BJ (cell line): ENCODE data around the gene INPP1. TPM values are rescaled to one million over a fixed set of nuclear protein-coding genes. Genes with fewer than 3 reads are reported as not detected.

Experiments used
- CTCF ChIA-PET: fragments of 350-600 bp; formaldehyde crosslinking; extraction: SDS; loops from one replicate; lab custom pipeline; 2021; ENCODE audit warnings: antibody characterized with exemption, inconsistent platforms; lab: Yijun Ruan, JAX
- POLR2A ChIA-PET: fragments of 300-600 bp; sonication (Branson Sonifier 250); formaldehyde crosslinking; extraction: SDS; loops from one replicate; lab custom pipeline; 2021; ENCODE audit warnings: antibody characterized with exemption; lab: Charles Lee
- DNase-seq: peaks from one replicate; pipeline ENCODE4 v3.0.0-alpha.2; 2011; ENCODE audit warnings: low read depth
- H3K27me3 ChIP-seq: 2 replicates; pipeline ENCODE4 v1.6.0; 2011; ENCODE audit warnings: low read length; ENCODE audit not compliant: control insufficient read depth, insufficient read depth
- H3K36me3 ChIP-seq: 2 replicates; pipeline ENCODE4 v1.5.1; 2011; ENCODE audit warnings: low read length; ENCODE audit not compliant: control insufficient read depth, insufficient read depth
- H3K4me3 ChIP-seq: 2 replicates; pipeline ENCODE4 v1.5.1; 2011; ENCODE audit warnings: low read depth, mild to moderate bottlenecking, control low read depth, low read length
- polyA plus RNA-seq: library from polyadenylated mRNA; depleted of rRNA; stranded (reverse); fragments of >200 nt; gene quantifications from 2 replicates; pipeline ENCODE4 v1.2.3, GENCODE V29; 2011
- TF ChIP-seq, protein P1 (sequence below): IDR thresholded peaks from 2 replicates; pipeline ENCODE4 v1.5.1; 2011; ENCODE audit warnings: low read depth, mild to moderate bottlenecking, control low read depth, inconsistent platforms, low read length, moderate library complexity; ENCODE audit not compliant: insufficient read depth

The INPP1 gene
- polyA plus RNA-seq, 1 experiment, result 6.5 TPM

DNA sequence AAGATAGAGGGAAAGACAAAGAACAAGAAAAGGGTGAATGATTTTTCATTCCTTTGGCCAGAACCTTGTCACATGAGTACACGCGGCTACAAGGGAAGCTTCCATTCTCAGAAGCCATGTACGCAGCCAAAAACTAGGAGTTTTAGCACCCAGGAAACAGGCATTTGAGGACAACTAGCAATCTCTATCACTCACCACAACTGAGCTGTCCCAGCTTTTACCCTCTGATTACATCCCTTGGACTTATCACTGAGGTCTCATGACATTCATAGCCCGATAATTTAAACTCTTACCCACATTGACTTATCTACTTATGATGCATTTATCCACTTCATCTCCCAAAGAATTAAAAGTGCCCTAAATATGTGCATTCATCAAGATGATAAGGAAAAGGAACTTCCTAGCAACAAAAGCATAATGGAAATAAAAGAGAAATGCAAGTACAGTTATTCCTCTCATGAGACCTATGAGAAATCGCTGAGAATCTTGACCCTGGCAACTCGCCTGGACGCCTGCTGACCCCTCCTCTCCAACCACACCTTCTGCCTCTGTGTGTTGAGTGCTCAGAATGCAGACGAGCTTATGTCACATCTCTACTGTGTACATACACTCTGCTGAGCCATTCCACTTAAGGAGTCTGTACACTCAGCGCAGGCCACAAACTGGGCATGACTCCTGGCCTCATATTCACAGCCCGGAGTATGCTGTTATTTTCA, 36.0 kb downstream of the INPP1 start:
- CTCF ChIA-PET, result interaction anchor here (0.6 to 1.4 kb wide), 3 partner anchors 14 to 92 kb away, joined by 3 read pairs; no protein-coding TSS in a partner anchor
- Histone ChIP-seq H3K27me3 (no peaks in the 10 kb centered on the region), H3K36me3 (no peaks in the 10 kb centered on the region), H3K4me3 (no peak overlapping the region)
- POLR2A ChIA-PET, result no interaction called here
- TF ChIP-seq, protein P1, sequence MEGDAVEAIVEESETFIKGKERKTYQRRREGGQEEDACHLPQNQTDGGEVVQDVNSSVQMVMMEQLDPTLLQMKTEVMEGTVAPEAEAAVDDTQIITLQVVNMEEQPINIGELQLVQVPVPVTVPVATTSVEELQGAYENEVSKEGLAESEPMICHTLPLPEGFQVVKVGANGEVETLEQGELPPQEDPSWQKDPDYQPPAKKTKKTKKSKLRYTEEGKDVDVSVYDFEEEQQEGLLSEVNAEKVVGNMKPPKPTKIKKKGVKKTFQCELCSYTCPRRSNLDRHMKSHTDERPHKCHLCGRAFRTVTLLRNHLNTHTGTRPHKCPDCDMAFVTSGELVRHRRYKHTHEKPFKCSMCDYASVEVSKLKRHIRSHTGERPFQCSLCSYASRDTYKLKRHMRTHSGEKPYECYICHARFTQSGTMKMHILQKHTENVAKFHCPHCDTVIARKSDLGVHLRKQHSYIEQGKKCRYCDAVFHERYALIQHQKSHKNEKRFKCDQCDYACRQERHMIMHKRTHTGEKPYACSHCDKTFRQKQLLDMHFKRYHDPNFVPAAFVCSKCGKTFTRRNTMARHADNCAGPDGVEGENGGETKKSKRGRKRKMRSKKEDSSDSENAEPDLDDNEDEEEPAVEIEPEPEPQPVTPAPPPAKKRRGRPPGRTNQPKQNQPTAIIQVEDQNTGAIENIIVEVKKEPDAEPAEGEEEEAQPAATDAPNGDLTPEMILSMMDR, result no peak
- no peak for DNase-seq

DNA sequence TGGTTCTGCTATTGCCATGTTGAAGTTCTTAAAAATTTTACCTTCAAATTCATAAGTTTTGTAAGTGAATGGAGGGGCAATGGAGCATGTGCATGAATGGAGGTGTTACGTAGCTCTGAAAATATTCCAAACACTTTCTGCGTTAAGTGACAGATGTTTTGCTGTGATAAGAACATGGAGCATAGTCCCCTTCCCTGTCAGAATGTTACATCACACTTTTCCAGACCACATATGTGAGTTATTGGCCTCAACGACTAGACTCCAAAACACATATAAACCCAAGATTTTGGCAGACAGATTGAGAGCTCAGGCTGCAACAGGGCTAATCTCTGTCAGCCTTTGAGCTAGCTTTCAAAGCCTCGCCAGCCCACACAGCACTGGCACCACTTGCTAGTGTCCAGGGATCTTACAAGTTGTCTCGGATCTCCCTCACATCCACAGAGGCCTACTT, 37.6 kb downstream of the INPP1 start:
- no peak overlapping the region for H3K4me3 ChIP-seq
- DNase-seq, result no peak
- POLR2A ChIA-PET, result no interaction called here
- no peaks in the 10 kb centered on the region for H3K36me3 ChIP-seq
- CTCF ChIA-PET, result interaction anchor here (0.5 kb wide), 1 partner anchor 38 kb away, joined by 3 read pairs; no protein-coding TSS in a partner anchor
- H3K27me3 ChIP-seq, result no peaks in the 10 kb centered on the region
- TF ChIP-seq, protein P1, result no peak

DNA sequence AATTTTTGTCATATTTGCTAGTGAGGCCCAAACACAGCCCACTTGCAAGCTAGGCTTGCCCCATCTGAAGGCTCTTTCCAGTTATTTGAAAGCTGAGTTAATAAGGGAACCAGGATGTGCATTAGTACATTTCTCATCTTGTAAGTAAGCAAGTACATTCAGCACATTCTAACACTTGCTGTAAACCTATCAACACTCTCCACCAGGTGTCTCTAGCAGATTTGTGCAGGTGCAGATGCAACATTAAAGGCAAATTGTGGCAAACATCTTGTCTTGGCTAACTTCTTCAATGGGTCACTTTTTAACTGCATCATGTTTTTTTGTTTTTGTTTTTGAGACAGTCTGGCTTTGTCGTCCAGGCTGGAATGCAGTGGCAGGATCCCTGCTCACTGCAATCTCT, 39.5 kb downstream of the INPP1 start:
- ChIA-PET POLR2A (no interaction called here), CTCF (interaction anchor here (0.8 to 1.0 kb wide), 2 partner anchors 10 to 131 kb away, joined by 3 to 4 read pairs; no protein-coding TSS in a partner anchor)
- Histone ChIP-seq H3K4me3 (no peak overlapping the region), H3K27me3 (no peaks in the 10 kb centered on the region), H3K36me3 (no peaks in the 10 kb centered on the region)
- DNase-seq, result no peak
- TF ChIP-seq, protein P1, result peak; percentile 29

DNA sequence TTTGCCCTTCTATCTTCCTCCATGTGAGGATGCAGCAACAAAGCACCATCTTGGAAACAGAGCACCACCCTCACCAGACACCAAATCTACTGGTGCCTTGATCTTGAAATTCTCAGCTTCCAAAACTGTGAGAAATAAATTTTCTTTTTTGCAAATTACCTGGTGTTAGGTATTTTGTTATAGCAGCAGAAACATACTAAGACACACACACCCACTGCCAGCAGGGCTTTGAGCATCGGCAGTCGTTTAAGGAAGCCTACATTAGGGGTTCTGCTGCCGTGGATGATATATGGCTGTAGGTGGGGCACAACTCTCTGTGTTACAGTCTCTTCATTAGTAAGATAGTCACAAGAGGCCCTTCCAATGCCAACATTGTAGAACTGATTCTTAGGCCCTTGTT, 44.0 kb downstream of the INPP1 start:
- ChIA-PET CTCF (no interaction called here), POLR2A (no interaction called here)
- H3K36me3 ChIP-seq, result no peaks in the 10 kb centered on the region
- no peak for DNase-seq
- TF ChIP-seq, protein P1, result no peak
- H3K27me3 ChIP-seq, result peaks cover 2% of the 10 kb centered on the region
- H3K4me3 ChIP-seq, result no peak overlapping the region

DNA sequence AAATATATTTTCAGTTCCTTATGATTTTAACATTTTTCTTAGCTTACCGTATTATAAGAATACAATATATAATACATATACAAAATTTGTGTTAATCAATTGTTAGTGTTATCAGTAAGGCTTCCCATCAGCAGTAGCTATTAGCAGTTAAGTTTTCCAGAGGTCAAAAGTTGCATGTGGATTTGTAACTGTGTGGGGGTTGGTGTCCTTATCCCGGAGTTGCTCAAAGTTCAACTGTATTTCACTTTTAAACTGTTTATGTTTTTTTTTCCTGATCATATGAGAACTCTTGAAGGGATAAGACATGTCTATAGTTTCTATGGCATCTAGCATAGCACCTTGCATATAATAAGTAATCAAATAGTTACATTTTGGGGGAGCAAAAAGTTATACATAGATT, 52.9 kb downstream of the INPP1 start:
- CTCF ChIA-PET, result interaction anchor here (1.1 to 1.5 kb wide), 2 partner anchors 14 to 29 kb away, joined by 3 to 4 read pairs; no protein-coding TSS in a partner anchor

More for the DNA sequence above, 52.9 kb downstream of the INPP1 start:
- POLR2A ChIA-PET, result no interaction called here
- no peak for DNase-seq
- H3K36me3 ChIP-seq, result no peaks in the 10 kb centered on the region
- TF ChIP-seq, protein P1, result no peak
- peaks cover 3% of the 10 kb centered on the region for H3K27me3 ChIP-seq
- H3K4me3 ChIP-seq, result no peak overlapping the region
